Renal pelvis (tissue), 4 donors: ENCODE measurements around the gene BBS9. TPM values are rescaled to one million over a fixed set of nuclear protein-coding genes. Genes with fewer than 3 reads are reported as not detected.
"Not testable (repeated sequence)": the region's sequence is repeated elsewhere in the genome, so short reads cannot be mapped to it uniquely, and the experiment has no call there.

ENCODE experiments used
- DNase-seq: peaks from one replicate; pipeline ENCODE4 v3.0.0-alpha.2; 2013
- polyA plus RNA-seq, 3 donors: library from polyadenylated mRNA; unstranded; fragments of 120-200 nt; gene quantifications; one replicate each; pipeline ENCODE4 v1.2.1, GENCODE V29; 2013; ENCODE audit not compliant: insufficient read length in 3 of 3

Gene BBS9
- polyA plus RNA-seq, 3 donors, result 15.5 to 17.8 (median 17.5) TPM

GRCh38 chr7:33271839-33272371 is 142.5 kb downstream of the BBS9 start:
- DNase-seq, result not testable (repeated sequence)

DNA sequence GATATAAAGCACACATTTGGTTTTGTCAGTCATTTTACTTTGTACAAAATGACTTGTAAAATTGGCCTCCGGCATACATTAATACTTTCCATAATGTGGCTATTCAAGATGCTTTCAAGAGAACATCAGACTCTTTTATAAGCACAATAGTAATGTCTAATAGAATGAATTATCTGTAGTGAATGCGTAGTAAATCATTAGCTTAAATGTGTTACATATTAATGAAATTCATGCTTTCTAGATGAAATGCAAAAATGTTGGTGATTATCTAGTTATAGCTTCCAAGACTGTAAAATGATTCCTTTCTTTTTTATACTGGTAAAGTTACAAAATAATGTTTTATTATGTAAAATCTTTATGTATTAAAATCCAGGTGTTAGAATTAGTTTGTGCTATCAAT is 144.0 kb downstream of the BBS9 start:
- DNase-seq, result no peak

DNA sequence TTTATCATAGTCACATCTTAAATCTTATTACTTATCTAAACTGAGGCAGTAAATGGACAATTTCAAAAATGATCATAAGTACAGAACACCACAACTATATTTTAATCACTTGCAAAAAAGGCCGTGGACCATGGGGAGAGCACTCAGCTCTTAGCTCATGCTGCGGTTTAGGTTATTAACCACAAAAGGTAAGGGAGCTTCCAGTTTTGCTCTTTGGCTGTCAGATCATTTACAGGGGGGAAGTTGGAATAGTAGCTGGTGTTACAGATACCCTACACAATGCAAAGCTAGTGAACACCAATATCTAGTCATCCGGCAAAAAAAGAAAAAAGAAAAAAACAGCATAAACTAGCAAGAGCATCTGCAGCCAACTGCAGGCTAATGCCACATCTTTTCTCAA is 147.0 kb downstream of the BBS9 start:
- DNase-seq, result no peak

DNA sequence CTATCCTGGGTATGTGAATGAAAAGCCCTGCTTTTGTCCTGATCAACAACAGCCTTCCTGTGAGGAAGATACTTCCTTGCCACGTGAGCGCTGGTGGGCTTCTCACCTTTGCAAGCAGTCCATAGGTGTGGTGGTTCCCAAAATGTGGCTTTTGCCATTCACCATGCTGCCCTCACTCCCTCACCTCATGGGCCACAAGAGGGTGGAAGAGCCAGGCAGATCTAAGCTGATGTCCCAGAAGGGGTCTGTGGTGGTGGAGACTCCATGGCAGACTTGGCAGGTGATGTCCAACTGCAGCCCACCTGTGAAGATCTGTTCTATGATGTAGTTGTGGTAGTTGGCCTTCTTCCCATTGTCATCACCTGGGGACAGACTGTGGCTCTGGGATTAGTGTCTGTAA is 147.4 kb downstream of the BBS9 start:
- DNase-seq, result no peak

- no peak for DNase-seq
Measured at GRCh38 chr7:33278095-33278494, 148.7 kb downstream of the BBS9 start.

- DNase-seq, result peak; percentile 56
Measured at GRCh38 chr7:33286501-33286900, 157.1 kb downstream of the BBS9 start.

GRCh38 chr7:33287738-33288137 is 158.4 kb downstream of the BBS9 start:
- no peak for DNase-seq

DNA sequence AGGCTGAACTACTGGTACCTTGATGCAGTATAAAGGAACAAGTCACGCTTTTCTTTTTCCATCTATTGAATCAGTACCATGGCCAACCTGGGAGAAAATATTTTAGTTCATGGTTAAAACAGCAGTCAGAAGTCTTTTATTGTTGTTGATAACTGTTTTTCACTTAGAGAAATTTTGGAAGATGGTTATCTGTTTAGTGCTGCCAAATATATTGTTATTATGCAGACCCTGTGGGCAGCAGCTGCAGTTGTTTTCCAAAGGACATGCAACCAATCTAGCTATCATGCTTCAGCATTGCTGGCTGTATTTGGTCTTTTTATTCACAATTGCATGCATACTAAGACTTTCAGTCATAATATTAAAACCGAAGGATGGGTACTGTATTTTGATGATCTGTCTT is 169.5 kb downstream of the BBS9 start:
- no peak for DNase-seq

GRCh38 chr7:33299425-33299824 is 170.1 kb downstream of the BBS9 start:
- no peak for DNase-seq

DNA sequence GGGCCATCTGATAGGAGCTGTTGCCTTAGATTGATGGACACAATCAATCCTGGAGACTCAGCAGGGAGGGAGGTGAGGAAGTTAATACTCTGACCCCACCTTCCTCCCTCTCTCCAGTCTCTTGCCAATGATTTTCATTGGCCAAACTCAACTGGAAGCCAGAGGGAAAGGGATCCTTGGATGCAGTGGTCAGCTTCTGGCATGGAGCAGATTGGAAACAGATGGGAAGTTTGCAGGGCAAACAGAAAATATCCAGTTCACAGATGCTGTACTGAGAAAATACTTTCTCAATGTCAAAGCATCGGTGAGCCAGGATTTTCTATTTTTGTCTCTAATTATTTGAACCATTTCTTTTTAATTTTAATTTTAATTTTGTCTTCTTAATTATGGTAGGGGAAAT is 170.8 kb downstream of the BBS9 start:
- no peak for DNase-seq

GRCh38 chr7:33300742-33301141 is 171.4 kb downstream of the BBS9 start:
- DNase-seq, result no peak

GRCh38 chr7:33303978-33304557 is 174.7 kb downstream of the BBS9 start:
- DNase-seq, result not testable (repeated sequence)

GRCh38 chr7:33307205-33307604 is 177.8 kb downstream of the BBS9 start:
- DNase-seq, result no peak

- DNase-seq, result no peak
Measured at GRCh38 chr7:33310546-33310945, 181.2 kb downstream of the BBS9 start.

- DNase-seq, result no peak
Measured at GRCh38 chr7:33325754-33326484, 196.6 kb downstream of the BBS9 start.

DNA sequence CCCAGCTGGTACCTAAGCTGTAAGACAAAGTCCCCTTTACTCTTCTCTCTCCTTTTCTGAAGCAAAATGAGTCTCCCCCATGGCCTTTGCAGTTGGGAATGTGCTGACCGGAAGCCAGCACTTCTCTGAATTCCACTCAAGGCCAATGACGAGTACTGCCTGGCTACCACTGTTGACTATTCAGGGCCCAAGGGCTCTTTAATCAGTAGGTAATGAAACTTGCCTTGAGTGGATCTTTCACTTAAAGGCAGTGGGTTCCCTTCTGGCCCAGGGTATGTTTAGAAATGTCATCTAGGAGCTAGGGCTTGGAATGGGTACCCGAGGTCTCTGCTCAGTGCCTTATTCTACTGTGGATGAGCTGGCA is 197.1 kb downstream of the BBS9 start:
- no peak for DNase-seq

GRCh38 chr7:33327427-33327826 is 198.1 kb downstream of the BBS9 start:
- no peak for DNase-seq

- DNase-seq, result no peak
Measured at GRCh38 chr7:33334349-33334748, 205.0 kb downstream of the BBS9 start.

DNA sequence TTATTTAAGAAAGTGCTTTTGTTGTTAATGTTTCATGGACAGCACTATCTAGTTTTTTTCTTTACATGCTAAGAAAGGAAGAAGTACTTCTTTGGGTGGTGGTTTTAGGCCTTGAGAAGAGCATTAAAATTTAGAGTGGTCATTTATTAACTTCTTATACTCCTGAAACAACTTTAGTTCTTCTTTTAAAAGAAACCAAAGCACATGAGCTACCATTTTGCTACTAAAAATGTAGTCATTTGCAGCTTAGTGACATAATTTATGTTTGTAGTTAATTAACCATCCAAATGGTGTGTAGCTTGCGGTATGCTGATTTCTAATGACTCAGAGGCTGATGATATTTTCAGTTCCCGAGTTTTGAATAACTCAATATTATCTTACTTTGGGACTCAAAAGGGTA is 207.5 kb downstream of the BBS9 start:
- no peak for DNase-seq

DNA sequence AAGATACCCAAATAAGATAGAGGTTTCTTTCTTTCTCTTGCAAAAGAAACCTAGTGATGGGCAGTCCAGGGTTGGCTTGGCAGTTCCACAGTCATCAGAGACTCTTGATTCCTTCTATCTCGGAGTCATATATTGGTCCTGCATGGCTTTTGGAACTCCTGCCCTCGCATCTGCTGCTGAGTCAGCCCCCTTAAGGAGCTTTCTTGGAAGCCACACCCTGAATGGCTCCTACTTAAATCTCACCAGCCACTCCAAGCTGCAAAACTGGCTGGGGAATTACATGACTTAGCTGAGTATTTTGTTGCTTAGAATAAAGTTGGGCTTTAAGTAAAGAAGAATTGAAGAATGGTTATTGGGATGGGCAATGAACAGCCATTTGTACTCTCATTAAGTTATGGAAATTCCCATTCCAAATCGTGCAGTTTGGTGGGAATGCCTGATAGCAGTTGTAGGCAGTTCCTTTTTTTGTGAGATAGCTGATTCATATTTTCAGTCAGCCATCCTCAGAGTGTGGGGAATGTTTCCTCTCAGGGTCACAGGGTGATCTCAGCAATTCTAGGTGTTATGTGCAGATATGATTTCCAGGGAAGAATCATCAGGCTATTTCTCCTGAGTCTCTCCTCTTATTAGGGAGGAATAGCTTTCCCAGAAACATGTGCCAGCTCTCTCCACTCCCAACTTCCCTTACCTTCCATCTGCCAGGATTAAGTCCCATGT is 209.9 kb downstream of the BBS9 start:
- DNase-seq, result no peak

- no peak for DNase-seq
Measured at GRCh38 chr7:33346055-33346454, 216.7 kb downstream of the BBS9 start.

DNA sequence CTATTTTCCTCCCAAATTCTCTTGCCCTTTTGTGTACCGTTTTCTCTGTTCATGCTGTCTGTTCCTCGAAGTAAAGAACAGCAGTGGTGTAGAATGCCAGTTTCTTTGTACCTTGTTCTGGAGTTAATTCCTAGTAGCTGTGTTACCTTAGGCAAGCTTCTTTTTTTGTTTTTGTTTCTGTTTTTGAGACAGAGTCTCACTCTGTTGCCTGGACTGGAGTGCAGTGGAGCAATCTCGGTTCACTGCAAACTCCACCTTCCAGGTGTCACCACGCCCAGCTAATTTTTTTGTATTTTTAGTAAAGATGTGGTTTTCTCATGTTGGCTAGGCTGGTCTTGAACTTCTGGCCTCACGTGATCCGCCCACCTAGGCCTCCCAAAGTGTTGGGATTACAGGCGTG is 221.2 kb downstream of the BBS9 start:
- DNase-seq, result no peak

DNA sequence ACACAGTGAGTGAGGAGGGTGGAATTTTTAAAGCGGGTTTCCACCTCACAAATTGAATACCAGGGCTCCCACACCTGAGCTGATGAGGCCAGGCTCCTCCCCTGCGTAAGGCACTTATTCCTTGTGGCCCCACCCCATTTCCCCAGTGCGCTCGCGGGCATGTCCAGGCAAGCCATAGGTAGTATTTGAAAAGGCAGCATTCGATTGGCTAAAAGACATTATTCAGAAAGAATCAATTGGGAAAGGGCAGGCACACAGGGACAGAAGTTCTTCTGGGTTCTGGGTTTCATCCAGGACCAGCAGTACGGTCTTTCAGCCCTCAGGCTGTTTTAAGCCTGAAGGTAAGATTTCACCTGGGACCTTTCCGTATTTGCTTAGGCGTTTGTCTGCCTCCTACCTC is 222.3 kb downstream of the BBS9 start:
- no peak for DNase-seq
